HG03095 (cell line): ENCODE measurements around the gene CREB3L2.
"Not testable (repeated sequence)": the region's sequence is repeated elsewhere in the genome, so short reads cannot be mapped to it uniquely, and the experiment has no call there.

ENCODE experiments used
- ATAC-seq: cut with Tn5 transposase; IDR thresholded peaks from one replicate; pipeline ENCODE4 v1.9.1; 2021; ENCODE audit warnings: moderate library complexity; ENCODE audit not compliant: unreplicated experiment

Gene CREB3L2

DNA sequence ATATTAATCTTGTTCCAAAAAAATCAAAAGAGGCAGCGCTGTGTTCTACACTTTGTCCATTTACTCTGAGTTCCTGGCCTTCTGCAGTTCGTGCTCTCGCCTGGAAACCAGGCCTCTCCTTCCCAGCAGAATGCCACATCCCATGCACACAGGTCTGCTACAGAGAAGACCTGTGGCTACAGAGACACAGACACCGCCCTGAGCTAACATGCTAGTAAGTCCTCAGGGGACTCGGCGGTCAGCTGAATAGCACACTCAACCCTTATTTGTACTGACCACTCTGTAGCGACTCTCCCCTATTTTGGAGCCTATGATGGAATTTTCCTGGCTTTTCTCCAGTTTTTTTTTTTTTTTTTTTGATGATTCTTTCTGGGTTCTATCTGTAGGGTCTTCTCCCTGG, 12.8 kb downstream of the CREB3L2 start:
- ATAC-seq, result no peak

DNA sequence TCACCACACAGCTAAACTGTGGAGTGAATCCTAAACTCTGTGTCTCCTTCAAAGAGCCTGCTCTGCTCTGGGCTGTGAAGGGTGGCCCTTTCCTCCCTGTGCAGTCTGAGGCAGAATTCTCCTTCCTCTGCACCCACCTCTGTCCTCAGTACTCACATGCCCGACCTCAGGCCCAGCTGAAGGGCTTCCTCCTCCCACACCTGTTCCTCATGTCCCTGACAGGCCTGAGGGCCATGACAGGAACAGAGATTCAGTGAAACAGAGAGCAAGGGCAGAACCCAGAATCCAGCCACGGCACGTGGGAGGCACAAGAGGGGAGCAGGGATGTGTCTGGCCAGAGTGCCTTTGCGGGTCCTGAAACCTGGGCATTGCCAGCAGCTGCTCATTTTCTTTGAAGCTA, 13.9 kb downstream of the CREB3L2 start:
- peak; percentile 45 for ATAC-seq

DNA sequence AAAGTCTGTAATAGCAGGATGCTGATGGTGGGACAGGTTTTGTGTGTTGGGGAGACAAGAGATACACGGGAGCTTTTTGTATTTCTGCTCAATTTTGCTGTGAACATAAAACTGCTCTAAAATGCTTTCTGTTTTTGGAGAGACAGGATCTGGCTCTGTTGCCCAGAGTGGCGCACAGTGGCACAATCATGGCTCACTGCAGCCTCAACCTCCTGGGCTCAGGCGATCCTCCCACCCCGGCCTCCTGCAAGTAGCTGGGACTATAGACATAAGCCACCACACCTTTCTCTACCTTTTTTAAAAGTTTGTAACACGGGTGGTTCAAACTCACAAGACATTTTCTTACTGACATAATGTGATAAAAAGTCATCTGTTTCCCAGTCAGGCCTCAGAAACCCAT, 14.3 kb downstream of the CREB3L2 start:
- no peak for ATAC-seq

DNA sequence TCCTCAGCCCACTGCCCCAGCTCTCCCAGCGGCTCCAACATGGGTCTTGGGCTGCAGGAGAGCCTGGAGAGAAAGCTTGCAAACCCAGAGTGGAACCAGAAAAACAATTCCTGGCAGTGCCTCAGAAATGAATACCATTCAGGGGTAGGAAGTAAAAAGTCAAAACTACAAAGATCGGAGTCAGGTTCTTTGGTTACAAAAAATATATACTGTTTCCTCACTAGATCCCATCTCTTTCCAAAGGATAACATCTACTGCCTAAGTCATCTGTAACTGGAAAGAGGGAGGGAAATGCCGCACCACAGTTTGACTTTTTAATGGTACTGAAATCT, 14.9 kb downstream of the CREB3L2 start:
- ATAC-seq, result no peak

DNA sequence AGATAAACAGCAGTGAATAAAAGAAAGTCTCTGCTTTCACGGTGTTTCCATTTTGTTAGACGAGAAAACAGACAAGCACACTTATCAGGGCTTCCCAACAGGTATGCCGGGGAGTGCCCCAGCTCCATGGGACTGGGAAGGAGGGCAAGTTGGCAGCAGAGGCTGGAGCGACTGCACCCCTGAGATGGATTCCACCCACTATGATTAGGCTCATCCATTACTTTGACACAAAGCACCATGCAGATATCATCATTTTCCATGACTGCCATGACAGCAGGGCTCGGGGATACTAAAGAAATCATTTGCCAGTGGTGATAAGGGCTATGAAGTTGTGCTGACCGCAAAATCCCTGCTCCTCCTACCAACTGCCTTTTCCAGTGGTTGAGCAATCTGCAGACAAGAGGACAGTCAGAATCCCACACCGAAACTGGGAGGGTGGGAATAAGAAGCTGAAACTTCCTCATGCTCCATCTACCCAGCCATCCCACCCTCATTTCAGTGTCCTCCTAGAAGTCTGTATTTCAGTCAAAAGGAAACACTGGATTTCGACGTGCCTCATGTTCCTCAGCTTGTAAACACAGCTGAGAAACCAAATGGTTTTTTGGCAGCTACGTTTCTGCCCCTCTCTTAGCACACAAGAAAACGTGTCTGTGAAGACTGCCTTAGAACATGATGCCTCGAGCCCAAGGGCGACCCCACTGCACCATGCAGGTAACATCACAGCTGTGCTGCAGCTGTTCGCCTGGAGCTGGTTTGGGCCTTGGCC, 15.5 kb downstream of the CREB3L2 start:
- ATAC-seq, result no peak

DNA sequence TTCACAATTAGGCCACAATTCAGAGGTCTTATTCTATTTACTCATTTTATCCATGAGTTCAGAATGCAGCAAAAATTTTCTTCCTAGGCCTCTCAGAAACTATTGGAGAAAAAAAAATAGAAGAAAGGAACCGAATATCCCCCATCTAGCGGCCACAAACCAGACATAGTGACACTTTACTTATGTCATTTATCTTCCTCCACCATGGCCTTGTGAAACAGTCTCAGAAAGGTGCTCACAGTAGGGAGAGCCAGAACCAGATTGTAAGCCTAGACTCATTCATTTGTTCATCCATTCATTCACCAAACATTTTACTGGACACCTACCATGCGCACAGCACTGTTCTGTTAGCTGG, 16.0 kb downstream of the CREB3L2 start:
- ATAC-seq, result peak; percentile 41

DNA sequence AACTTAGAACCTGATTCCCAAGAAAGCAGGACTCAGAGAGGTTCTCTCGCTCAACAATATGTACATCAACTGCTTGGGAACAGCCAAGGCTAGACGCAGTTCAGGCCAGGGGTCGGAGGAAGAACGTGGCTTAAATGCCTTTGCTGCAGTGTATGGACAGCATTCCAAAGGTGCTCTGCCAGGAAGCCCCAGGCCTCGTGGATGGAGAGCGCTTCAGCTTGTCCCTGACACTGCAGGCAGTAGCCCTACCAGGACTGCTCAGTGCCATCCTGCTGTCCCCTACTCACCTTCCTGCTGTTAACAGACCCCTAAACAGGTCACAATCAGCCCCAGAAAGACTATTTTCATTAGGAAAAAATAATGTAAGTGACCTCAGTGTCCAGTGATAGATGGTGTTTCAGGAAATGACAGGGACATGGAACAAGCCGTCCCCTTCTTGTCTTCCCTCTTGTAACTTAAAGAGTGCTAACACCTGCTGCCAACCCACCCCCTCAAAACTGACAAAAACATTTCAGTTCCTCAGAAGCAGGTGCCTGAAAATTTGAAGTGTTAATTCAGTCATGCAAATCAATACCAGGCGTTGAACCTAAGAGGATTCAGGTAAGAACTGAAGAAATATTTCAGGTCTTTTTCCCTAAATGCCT, 16.5 kb downstream of the CREB3L2 start:
- ATAC-seq, result peak; percentile 41

DNA sequence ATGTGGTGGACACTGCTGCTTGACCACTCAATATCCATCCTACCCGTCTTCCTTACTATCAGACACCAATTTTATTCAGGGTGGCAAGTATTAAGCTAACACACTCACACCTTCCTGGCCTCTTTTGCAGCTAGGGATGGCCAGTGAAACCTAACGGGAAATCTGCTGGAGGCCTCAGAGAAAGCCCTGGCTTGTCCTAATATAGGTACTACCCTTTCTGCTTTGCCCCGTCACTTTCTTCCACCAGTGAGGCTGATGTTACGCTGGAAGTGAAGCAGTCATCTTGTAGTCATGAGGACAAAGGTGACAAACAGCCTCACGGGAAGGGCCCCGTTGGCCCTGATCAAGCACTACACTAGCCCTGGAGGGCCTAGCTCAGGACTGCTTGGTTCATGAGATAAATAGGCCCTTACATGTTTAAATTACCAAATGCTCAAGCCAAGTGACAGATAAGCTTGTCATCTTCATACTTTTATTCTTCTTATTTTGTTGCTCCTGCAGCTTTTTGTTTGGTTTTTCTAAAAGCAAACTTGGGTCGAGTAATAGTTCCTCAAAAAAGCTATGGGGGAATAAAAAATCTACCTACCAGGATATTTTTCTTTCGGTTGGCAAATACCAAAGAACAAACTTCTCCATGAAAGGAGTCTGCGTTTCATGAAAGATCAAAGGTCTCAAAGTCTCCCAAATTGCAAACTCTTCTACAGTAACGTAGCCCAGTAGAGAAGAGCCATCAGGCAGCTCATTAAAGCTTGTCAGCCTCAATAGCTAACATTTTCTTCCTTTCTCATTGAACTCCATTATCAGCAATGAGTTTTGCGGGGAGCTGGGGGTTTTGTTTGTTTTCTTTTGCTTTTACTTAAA, 17.5 kb downstream of the CREB3L2 start:
- ATAC-seq, result no peak

DNA sequence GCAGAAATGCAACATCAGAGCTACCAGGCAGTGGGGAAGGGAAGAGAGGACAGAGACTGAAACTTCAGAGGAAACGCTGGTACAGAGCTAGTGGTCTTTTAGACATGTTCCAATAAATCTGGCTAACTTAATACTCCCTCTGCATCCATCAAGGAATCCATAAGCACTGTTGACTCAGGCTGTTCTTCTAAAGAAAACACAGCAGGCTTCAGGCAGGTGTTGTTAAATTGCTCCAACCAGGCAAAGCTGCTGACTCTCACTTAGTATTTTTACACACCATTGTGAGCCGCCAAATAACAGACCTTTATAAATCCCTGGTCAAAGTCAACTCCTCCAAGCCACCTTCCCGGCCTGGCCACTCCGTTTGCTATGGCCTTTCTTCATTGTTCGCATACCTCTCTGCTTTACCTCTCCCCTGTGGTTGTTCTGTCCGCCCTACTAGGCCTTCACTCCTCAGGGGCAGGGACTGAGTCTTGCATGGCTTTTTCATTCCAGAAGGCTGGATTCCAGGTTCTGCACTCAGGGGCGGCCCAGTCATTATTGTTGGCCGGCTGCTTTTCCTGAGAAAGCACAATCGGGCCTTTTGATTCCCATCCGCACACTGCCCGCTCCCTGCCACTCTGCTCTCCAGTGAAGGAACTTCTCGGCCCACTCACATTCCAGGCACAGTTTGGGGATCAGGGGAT, 18.4 kb downstream of the CREB3L2 start:
- ATAC-seq, result no peak

DNA sequence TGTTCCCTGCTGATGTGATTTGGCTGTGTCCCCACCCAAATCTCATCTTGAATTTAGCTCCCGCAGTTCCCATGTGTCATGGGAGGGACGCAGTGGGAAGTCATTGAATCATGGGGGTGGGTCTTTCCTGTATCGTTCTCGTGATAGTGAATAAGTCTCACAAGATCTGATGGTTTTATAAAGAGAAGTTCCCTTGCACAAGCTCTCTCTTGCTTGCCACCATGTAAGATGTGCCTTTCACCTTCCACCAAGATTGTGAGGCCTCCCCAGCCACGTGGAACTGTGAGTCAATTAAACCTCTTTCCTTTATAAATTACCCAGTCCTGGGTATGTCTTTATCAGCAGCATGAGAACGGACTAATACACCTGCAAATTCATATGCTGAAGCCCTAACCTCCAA, 19.5 kb downstream of the CREB3L2 start:
- ATAC-seq, result not testable (repeated sequence)

DNA sequence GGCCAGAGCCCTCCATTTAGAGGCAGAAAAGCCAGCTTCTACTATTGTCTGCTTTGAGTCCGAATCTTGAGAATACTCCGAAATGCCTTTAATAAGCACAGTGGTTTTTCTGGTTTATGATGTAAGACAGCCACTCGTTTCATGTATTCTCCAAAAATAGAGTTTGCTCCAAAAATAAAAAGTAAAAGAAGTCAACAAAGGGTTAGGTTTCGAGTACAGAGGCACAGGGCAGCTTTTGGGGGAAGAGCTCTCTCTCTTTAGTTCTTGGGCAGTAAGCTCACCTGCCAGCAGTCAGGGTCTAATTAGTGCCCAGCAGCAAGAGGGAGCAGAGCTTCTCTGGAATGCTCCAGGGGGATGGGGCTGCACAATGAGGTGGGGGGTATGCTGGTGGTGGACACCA, 20.2 kb downstream of the CREB3L2 start:
- peak; percentile 53 for ATAC-seq

DNA sequence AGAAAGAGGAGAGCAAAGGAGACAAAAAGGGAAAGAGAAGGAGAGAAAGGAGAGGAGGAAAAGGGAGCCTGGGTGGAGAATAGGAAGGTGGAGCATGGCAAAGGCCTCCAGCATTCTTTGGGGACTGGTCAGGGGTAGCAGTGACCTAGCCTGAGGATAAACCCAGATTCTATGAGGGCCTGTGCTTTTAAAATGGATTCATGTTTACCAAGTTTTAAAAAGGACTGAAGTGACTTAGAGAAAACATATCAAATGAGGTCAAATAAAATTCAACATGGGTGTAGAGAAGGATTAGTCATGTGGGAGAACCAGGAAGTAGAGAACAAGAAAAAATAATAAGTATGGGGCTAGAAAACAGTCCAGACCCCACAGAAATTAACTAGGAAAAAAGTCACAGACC, 20.7 kb downstream of the CREB3L2 start:
- ATAC-seq, result no peak

DNA sequence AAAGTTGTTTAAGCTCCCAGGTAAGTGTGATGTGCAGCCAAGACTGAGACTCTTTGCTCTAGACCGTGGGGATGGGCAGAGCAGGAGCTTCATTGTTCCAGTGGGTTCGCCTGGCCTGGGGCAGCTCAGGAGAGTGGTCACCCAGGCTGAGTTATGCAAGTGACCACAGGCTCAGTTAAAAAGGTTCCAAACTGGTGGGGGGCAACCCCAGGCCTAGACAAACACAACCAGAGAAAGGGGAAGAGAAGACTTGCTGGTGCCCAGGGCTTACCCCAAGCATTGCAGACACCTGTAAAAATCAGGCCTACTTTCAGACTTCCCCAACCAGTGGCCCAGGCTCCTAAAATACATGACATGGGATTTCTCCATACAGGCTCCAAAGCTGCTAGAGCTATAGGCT, 21.6 kb downstream of the CREB3L2 start:
- no peak for ATAC-seq

DNA sequence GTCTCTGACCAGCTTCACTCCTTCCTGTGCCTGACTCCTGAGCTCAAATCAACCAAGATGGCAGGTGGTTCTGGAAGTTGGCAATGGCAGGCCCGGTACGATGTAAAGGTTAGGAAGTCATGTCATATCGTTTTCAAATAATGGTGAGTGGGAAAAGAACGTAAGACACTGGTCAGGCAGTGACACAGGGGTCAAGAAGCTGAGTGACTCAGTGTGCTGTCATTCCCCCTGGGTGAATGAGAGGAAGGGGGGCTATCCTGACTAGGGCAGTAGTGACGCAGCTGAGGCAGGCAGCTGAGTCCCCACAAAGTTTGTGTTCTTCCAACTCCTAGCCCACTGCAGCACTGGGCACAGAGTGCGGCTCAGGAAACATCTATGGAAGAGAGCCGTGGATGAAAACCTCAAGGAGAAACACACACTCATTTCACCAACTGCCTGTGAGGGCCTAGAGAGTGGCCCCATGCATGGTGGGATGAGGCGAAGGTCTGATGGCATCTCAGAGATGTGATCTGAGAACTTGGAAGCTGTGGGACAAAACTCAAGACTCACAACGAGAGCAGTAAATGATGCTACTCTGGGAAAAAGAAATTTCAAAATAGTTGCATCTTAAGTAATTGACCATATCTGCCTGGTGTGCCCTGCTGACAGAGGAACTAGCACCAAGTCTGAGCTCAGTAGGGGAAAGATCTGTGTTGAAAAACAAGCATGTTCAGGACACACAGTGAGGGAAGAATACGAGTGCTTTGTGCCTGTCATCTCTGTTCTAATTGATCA, 23.2 kb downstream of the CREB3L2 start:
- ATAC-seq, result no peak

DNA sequence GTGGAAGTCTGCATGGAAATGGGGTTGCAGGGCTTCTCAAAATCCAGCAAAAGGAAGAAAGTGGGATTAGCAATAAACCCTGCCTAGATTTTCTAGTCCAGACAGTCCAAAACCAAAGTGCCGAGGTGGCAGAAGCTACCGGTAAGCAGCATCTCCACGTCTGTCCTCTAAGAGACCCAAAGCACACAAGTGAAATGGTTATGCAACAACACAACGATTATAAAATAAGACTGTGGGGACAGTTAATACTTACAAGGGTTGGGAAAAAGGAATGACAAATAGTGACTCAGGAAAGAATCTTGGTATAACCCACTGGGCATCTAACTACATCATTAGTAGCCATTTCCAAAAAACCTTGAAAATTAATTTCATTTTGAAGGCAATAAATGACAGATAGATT, 24.7 kb downstream of the CREB3L2 start:
- no peak for ATAC-seq

DNA sequence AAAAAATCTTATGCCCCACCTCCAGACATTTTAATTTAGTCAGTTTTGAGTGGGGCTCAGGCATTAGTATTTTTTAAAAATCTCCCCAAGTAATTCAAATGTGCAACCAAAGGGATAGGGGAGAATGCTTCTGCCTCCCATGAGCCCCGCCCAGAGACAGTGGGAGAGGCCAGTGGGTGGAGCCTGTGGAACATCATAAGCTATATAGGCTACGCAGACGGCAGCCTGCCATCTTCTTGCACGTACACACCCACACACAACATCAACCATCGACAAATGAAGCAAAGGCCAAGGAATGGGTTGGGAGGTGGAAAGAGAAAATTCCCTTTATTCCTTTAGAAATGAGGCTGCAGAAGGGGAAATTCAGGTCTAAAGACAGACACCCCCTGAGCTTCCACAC, 25.2 kb downstream of the CREB3L2 start:
- no peak for ATAC-seq

DNA sequence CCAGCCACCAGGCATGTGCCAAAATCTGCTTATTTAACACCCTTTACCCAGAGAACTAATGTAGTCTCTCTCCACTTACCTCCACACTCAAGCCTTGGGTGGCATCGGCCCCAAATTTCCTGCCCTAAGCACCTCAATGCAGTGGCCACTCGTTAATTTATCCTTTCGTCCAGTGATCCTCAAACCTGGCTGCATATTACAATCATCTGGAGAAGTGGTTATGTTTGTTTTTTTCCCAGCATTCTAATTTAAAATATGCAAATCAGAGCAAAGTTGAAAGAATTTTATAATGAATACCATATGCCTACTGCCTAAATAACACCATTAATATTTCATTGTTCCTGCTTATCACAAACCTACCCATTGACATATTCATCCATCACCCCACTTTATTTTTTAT, 25.7 kb downstream of the CREB3L2 start:
- ATAC-seq, result no peak

DNA sequence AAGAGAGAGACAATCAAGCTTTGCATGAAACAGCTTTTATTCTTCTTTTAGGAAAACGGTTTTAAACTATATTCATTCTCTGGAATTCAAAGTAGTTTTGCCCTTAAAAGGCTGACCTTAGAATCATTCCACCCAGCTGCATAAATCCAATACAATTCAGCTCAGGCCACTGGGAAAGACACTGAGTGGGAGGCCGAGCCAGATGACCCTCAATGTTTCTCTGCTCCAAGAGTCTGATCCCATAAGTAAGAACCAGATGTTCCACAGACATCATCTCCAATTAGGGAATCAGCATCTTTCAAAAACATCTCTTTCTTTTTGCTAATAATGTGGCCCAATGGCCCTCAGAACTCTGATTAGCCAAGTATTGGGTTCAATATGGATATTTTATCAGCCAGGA, 26.1 kb downstream of the CREB3L2 start:
- ATAC-seq, result no peak

DNA sequence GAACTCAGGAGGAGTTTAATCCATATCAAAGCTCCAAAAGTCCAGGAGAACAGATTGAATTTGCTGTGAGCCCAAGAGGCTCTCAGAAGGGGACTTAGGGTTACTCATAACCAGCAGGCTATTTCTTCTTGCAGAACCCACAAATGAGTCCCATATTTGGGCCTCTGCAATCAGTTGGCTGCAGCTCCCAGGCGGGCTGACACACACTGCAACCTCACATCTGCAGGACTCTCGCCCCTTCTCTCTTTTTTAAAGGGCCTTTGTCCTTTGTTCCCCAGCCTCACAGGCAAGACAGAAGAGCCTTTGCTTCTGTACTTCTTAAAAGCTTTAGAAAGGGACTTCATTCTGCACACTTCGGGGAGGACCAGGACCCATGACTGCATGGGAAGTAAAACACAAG, 26.7 kb downstream of the CREB3L2 start:
- ATAC-seq, result peak; percentile 87

DNA sequence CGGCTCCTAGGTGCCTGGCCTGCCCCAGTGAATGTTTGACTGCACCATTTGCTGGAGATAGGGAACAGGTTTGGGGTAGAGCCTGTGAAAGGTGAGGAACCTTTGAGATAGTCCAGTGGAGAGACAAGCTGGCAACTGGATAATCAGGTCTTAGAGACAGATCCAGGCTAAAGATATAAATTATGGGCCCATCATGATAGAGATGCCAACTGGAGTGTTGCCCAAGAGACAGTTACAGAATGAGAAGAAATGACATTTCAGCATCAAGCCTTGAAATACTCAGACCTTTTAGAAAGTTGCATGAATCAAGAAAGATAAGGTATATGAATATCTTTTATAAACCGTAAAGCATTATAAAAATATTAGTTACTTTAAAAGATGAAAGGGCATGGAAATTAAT, 27.1 kb downstream of the CREB3L2 start:
- no peak for ATAC-seq
